Subcutaneous adipose tissue (tissue), 4 donors: ENCODE results near the gene ZBTB39. TPM values are rescaled to one million over a fixed set of nuclear protein-coding genes. Genes with fewer than 3 reads are reported as not detected.

Source experiments
- total RNA-seq, 4 donors: library from RNA; depleted of rRNA; stranded (reverse); fragments of >200 nt; gene quantifications; one replicate each; pipeline ENCODE4 v1.1.0, GENCODE V29; 2016
- TF ChIP-seq, protein P1 (sequence below): fragments of 450-650 bp; IDR thresholded peaks from one replicate; pipeline ENCODE4 v1.5.1; 2016; ENCODE audit warnings: low read depth, mild to moderate bottlenecking, control low read depth, antibody characterized with exemption, moderate library complexity

The ZBTB39 gene
- total RNA-seq, 4 donors from 2014 or later: 4.0 to 4.6 (median 4.4) TPM

DNA sequence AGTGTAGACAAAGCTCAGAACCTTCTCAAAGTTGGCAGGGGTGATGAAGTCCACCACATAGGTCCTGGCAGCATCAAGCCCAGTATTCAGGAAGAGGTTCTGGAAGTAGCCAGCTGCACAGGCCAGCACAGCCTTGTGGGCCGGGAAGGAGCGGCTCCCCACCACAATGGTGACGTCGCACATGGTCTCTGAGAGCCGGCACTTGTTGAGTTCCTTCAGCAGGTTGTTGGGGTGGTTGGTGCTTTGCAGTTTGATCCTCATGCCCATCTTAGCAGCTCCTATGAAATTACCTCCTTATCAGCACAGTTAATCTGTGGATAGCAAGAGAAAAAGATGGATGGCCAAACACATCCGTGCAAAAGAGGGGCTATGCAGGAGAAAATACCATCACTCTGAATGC is 1.7 kb downstream of the ZBTB39 start:
- TF ChIP-seq, protein P1, sequence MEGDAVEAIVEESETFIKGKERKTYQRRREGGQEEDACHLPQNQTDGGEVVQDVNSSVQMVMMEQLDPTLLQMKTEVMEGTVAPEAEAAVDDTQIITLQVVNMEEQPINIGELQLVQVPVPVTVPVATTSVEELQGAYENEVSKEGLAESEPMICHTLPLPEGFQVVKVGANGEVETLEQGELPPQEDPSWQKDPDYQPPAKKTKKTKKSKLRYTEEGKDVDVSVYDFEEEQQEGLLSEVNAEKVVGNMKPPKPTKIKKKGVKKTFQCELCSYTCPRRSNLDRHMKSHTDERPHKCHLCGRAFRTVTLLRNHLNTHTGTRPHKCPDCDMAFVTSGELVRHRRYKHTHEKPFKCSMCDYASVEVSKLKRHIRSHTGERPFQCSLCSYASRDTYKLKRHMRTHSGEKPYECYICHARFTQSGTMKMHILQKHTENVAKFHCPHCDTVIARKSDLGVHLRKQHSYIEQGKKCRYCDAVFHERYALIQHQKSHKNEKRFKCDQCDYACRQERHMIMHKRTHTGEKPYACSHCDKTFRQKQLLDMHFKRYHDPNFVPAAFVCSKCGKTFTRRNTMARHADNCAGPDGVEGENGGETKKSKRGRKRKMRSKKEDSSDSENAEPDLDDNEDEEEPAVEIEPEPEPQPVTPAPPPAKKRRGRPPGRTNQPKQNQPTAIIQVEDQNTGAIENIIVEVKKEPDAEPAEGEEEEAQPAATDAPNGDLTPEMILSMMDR: no peak

DNA sequence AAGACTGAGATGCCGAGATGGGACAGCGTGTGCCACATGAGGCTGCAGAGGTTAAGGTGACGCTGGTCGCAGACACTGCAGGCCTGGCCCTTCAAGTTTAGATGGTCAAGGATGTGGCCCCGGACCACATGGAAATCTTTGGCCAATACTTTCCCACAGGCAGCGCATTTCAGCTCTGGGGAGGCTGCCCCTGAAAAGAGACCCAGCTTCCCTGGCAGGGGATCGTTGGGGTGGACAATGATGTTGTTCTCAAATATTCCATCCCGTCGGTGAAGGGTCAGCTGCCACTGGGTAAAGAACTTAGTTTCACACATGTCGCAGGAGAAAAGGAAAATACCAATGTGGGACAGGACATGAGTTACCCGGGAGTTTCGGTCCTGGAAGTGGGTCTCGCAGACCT is 3.0 kb downstream of the ZBTB39 start:
- TF ChIP-seq, protein P1: no peak

DNA sequence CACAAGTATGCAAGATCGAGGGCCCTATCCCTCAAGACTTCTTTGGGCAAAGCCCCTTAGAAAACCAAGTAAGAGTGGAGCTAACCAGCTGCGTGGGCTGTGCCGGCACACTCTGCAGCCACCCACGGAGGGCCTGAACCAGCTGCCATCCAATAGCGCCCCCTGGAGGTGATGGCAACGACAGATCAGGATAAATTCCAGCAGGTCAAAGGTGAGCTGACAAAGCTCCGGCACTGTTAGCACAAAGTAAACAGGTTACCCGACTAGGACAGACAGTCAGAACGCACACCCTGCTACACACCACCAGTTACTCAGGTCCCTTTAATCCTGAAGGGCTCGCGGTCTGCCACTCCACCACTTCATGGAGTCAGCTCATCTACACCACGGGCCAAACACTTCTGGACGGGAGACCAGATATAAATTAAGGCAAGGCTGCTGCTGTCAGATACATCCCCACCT is 4.9 kb downstream of the ZBTB39 start:
- TF ChIP-seq, protein P1: no peak

DNA sequence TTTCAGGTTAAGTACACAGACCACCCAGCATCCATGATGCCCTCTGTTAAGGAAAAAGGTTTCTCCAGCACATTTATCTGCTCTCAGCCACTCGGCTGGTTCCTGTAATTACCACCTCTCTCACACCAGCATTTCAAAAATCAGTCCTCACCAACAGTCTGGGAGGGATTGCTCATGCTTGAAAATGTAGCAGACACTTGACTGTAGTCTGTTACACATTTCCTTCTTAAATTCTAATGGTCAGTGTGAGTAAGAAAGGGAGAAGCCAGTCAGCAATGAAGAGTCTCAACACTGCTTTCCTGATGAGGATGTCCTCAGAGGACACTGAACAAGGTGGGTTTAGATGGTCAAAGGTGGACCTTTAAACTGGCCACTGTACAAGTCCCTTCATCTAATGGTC is 6.0 kb downstream of the ZBTB39 start:
- TF ChIP-seq, protein P1: no peak

DNA sequence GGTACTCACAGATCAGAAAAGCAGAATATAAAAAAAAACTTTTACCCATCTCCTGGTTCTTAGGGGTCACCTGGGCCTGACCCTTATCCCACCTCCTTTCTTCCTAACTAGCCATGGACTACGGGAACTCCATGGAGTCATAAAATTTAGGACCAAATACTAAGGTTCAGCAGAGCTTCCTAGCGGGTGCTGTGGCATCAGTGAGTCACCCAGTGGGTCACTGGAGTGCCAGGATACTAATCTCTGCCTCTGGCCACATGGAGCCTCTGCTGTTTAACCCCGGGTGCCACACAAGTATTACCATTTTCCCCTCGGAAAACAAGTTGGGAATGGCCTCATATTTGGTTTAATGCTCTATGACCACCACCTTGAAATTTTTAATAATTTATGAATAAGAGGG is 6.9 kb downstream of the ZBTB39 start:
- TF ChIP-seq, protein P1: no peak

DNA sequence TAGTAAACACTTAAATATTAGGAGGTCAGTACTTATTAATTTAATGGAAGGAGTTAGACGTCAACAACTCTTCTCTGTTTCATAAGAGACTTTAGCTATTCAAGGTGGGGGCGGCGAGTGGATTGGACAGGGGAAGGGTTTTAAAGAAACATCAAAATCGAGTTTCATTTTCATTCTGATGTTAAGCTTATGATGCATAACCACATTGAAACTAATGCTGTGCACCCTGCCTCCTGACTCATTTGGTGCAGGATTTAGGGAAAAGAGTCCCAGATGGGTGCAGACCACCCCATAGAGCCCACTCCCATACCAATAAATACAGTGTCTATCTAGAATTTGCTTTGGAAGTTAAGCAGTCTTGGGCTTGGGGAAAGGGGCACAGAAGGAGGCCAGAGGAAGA is 7.4 kb downstream of the ZBTB39 start:
- TF ChIP-seq, protein P1: no peak

DNA sequence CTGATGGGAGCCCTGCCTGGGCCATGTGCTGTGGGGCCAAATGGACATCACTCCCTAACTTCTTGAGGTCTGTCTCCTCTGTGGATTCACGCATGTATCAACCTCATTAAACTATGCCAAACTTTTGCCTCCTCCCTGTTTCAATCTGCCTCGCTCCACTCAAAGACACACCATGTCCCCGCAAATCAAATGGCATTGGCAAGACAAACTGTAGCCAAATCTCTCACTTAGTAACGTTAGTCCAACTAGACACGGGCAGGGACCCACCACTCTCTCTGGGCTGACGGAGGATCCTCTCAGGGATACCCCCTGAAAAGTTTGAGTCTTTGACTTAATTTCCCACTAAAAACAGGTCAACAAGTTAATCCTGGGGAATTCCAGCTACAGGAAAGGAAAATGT is 8.0 kb downstream of the ZBTB39 start:
- TF ChIP-seq, protein P1: no peak
